Right ventricle myocardium inferior (tissue), 1 donor: ENCODE results near the gene TYW1. TPM values are rescaled to one million over a fixed set of nuclear protein-coding genes. Genes with fewer than 3 reads are reported as not detected.
A peak's percentile ranks its signal among the peaks of the same experiment; 100 is the strongest.
"Not testable (repeated sequence)": the region's sequence is repeated elsewhere in the genome, so short reads cannot be mapped to it uniquely, and the experiment has no call there.

Experiments used
- ATAC-seq: fragments of 200-7000 bp; cut with Tn5 transposase; one replicate; pipeline ENCODE4 v1.9.1; 2020; ENCODE audit warnings: mild to moderate bottlenecking, moderate library complexity
- DNase-seq: peaks from one replicate; pipeline ENCODE4 v3.0.0; 2021; ENCODE audit errors: missing footprints
- intact Hi-C: fragments of 100-400 bp; cut with DNase I; formaldehyde crosslinking; loops from one replicate; pipeline ENCODE4 v1.11.0; 2022
- long read RNA-seq: library from polyadenylated mRNA; unstranded; transcript quantifications from one replicate; pipeline ENCODE4 v2.0.0, GENCODE V29; 2021
- total RNA-seq: library from RNA; stranded (reverse); fragmentation: NEBNext Ultra II Directional; extraction: Animal tissue kit (Norgen Biotek cat#: 25700); gene quantifications from one replicate; pipeline ENCODE4 v1.2.1, GENCODE V29; 2021
- donor health status: DM: no; HTN: yes; CAD: no; lungs with severe emphysema.

The TYW1 gene, protein sequence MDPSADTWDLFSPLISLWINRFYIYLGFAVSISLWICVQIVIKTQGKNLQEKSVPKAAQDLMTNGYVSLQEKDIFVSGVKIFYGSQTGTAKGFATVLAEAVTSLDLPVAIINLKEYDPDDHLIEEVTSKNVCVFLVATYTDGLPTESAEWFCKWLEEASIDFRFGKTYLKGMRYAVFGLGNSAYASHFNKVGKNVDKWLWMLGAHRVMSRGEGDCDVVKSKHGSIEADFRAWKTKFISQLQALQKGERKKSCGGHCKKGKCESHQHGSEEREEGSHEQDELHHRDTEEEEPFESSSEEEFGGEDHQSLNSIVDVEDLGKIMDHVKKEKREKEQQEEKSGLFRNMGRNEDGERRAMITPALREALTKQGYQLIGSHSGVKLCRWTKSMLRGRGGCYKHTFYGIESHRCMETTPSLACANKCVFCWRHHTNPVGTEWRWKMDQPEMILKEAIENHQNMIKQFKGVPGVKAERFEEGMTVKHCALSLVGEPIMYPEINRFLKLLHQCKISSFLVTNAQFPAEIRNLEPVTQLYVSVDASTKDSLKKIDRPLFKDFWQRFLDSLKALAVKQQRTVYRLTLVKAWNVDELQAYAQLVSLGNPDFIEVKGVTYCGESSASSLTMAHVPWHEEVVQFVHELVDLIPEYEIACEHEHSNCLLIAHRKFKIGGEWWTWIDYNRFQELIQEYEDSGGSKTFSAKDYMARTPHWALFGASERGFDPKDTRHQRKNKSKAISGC
- 10.7 TPM for total RNA-seq
- long read RNA-seq, transcript TYW1-201 (16 exons, 3,348 nt): major isoform, 7 of 11 reads
- long read RNA-seq, partial matches to known transcripts: 0 of 11 reads
- long read RNA-seq, other reads (novel, unspliced or antisense): 4 of 11 reads

DNA sequence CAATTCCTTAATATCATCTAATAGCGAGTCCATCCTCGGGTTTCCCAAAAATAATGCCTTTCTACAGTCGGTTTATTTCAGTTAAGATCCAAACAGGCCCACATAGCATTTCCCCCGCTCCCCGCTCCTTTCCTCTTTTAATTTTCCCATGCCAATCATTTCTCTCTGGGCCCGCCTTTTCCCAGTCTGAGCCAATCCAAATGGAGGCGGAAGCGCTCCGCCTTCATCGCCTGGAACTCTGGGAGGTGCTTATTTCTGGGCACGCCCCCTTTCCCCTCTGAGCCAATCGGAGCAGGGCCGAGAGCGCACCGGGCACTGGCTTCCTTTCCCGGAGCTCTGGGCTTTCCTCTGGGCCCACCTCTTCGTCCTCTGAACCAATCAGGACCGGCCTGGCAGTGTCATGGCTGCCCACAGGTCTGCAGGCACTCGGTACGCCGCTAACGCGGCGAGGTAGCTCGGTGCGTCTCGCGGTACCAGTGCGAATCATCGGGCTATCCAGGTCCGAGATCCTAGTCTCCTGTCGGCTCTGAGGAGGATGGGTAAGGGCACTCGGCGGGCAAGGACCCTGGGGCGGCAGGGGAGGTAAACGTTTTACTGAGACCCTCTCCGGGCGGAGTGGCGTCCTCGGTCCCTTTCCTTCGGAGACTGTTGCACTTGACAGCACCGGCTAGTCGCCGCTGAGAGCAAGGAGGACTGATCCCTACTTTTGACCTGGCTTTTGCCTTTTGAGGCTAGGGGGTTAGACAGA is at the start of gene TYW1:
Gene TYW1, plus strand, starts transcription at position 390 of the 748 bp plus-strand sequence. Its CDS starts 146 bp downstream, at position 536.
- peak; percentile 98 for DNase-seq
- peak; percentile 95 for ATAC-seq
- intact Hi-C loops: loop anchor here (5.0 kb wide), 1 partner anchor 154 kb away; no protein-coding TSS in a partner anchor

DNA sequence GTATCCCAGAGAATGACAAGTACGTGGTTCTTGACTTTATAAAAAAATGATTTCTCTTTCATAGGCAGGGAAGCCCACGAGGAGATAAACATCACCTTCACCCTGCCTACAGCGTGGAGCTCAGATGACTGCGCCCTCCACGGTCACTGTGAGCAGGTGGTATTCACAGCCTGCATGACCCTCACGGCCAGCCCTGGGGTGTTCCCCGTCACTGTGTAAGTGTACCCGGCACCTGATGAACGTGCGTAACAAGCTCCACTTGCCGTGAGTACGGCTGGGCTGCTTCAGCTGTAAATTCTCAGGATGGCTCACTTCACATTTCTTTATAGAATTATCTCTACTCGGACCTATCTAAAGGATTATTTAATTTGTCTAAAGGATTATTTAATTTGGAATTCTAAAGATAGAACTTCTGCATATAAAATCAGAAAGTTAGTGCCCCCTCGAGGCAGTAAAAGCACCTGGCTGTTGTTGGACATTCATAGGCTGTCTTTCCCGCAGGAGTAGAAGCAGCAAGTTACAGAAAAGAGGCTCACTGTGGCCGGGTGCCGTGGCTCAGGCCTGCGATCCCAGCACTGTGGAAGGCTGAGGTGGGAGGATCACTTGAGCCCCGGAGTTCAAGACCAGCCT is 48.0 kb upstream of the TYW1 start:
- intact Hi-C loops: no loop called here
- no peak for DNase-seq
- no peak for ATAC-seq

DNA sequence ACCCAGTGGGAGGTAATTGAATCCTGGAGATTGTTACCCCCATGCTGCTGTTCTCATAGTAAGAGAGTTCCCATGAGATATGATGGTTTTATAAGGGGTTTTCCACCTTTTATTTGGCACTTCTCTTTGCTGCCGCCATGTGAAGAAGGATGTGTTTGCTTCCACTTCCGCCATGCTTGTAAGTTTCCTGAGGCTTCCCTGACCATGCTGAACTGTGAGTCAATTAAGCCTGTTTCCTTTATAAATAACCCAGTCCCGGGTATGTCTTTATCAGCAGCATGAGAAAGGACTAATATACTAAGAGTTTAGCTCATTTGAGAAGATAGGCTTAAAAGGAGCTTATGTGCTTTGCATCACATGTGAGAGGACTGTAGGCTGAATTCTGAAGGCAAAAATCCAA is 46.3 kb upstream of the TYW1 start:
- ATAC-seq (no peak), DNase-seq (no peak)
- intact Hi-C loops: no loop called here

DNA sequence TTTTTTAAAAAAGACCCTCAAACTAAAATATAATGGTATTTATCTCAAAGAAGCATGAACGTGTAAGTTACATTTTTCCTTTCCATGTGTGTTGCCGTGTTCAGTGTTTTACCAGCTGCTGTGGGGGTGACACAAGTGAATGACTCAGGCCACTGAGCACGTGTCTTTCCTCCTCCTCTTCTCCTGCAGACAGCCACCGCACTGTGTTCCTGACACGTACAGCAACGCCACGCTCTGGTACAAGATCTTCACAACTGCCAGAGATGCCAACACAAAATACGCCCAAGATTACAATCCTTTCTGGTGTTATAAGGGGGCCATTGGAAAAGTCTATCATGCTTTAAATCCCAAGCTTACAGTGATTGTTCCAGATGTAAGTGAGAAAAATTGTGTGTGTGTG is 45.9 kb upstream of the TYW1 start:
- ATAC-seq: no peak
- no peak for DNase-seq
- intact Hi-C loops: no loop called here

DNA sequence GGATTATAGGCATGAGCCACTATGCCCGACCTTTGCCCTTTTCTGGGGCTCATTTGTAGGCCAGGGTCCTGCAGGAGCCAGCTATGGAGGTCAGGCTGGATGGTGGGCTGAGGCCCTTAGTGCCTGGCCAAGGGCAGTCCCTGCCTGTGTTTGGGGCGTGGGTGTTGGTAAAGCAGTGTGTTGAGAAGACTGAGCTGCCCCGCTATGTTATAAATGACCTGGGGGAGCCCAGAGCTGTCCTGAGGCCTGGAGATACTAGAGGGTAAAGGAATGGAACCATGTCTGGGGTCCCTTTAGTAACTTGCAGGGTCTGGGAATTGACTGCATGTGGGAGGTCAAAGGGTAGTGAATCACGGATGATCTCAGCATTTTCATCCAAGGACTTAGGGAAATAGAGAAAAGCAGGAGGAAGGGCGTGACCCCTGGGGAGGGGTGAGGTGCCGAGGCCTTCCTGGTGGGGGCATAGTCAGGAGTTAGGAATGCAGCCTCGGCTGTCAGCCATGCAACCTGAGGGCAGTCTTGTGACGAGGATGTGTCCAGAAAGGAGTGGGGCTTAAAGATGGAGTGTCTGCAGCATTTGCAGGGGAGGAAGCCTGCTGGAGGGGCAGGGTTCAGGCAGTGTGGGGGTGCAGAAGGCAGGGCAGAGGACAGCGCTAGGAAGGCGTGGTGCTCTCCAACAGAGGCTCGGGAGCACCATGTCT is 44.1 kb upstream of the TYW1 start:
- ATAC-seq (no peak), DNase-seq (no peak)
- intact Hi-C loops: no loop called here

DNA sequence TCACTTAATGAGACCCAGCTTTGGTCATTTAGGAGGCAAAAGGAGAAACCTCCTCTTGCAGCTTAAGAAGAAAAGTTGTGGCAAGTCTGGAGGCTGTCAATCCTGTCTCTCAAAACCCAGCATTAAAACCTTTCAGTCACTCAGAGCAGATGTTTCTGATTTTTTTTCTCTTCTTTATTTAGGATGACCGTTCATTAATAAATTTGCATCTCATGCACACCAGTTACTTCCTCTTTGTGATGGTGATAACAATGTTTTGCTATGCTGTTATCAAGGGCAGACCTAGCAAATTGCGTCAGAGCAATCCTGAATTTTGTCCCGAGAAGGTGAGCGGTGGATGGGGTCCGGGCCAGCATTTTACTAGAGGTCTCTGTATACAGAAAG is 43.6 kb upstream of the TYW1 start:
- no peak for DNase-seq
- intact Hi-C loops: no loop called here
- ATAC-seq: no peak

DNA sequence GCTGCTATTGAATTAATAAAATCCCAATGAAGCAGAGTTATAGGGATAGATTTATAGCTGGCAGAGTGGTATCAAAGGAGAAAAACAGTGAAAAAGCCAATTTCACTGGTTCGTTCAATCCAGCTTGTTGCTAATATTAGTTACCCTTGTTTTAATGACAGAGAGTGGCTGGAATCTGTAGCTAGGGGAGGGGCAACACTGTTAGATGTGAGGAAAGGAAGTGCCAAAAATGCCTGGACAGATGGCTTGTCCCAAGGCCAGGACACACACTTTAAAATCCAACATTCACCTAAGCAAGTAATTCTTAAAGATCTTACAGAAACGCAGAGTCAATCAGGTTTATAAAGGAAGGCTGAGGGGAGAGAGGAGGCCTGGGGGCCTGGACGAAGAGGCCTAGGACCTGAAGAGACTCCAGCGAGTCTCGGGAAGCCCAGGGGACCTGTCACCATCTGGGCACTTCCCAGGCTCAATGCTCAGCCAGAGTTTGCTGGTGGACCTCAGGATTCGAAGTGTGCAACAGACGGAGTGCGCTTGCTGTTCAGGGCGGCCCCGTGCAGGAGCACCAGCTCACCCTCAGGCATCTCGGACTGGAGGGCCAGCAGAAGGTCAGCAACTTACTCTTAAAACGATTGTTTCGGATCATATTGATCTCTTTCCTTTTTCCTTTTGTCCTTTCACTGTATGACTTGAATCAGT is 38.9 kb upstream of the TYW1 start:
- ATAC-seq (no peak), DNase-seq (no peak)
- intact Hi-C loops: no loop called here

DNA sequence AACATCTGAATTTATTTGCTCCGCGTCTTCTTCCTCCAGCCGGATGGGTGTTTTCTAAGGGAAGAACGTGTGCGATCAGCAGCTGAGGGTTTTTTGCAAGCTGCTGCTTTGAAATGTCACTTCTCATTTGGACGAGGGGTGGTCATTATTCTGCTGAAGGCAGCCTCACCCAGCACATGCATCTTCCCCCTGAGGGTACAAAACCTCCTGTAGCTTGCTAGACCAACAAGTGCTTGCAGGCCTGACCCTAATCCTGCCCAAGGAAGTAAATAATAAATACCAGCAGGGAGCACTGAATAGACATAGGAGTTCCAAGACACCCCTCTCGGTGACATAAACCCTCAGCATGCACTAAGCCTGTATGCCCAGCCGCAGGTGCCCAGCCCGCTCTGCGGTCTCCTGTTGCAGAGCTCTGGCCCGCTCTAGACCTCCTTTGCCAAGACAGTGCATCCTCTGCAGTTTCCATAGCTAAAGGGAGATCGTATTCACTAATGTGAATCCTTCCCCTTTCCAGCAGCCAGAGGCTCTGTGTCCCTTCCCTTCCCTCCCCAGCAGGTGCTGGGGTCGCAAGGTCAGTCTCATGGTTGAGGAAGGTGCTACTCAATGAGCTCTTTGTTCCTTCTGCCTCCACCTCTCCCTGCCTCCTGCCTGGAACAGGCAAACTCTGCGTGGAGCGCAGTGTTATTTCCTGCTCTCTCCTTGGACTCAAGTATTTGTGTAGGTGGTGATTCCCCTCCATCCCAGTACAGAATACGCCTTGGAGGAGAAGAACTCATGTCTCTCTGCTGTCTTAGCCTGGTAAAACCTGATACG is 37.9 kb upstream of the TYW1 start:
- intact Hi-C loops: no loop called here
- no peak for ATAC-seq
- DNase-seq: no peak

DNA sequence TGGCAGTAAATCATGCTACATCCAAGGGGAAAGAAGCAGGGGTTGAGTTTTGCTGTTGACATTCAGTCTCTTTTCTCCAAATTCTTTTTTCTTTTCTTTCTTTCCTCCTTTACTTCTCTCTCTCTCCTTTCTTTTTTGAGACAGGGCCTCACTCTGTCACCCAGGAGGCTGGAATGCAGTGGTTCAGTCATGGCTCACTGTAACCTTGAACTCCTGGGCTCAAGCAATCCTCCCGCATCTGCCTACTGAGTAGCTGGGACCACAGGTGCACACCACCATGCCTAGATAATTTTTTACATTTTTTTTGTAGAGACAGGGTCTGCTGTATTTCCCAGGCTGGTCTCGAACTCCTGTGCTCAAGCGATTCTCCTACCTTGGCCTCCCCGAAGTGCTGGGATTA is 36.4 kb upstream of the TYW1 start:
- DNase-seq: no peak
- ATAC-seq: no peak
- intact Hi-C loops: no loop called here

DNA sequence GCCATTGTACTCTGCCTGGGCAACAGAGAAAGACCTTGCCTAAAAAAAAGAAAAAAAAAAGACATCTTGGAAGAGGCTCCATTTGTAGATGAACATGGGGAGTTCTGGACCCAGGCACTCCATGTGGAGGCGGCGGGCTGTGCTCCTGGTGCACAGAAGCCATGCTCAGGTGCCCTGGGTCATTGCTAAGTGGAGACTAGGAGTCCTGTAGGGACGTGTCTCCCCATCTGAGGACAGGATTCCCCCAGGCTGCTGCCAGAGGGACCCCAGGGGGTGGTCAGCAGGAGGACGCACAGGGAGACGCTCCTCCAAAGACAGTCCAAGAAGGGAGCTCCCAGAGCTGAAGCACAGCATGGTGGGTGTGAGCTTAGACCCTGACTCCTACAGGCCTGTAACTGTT is 35.5 kb upstream of the TYW1 start:
- DNase-seq (no peak), ATAC-seq (no peak)
- intact Hi-C loops: no loop called here

DNA sequence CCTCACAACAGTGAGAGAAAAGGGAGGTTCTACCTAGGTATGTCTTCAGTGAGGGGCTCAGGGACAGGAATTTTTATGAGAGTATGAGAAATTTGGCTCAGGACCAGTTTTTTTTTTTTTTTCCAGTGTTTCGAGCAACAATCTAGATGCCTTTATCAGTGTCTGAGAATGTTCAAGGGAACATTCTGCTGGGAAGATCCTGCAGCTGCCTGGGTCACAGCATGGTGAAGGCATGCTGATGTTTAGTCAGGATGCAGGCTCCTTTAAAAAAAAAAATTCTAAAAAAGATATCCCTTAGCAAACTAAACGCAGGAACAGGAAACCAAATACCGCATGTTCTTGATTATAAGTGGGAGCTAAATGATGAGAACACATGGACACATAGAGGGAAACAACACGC is 32.2 kb upstream of the TYW1 start:
- DNase-seq (no peak), ATAC-seq (no peak)
- intact Hi-C loops: no loop called here

DNA sequence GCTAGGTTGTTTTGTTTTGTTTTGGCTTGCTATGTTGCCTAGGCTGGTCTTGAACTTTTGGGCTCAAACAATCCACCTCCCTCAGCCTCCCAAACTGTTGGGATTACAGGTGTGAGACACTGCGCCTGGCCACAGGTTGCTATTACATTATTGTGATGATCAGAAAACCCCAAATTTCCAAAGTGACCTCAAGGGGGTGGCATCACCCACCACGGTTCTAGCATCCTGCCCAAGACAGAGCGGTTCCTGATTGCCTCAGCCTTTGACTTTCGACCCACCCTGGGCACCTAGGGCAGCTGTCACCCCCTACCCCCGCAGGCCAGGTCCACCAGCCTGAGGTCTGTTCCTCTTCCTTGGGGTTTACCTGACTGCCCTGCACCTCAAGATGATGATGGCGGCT is 29.6 kb upstream of the TYW1 start:
- DNase-seq (no peak), ATAC-seq (no peak)
- intact Hi-C loops: no loop called here

DNA sequence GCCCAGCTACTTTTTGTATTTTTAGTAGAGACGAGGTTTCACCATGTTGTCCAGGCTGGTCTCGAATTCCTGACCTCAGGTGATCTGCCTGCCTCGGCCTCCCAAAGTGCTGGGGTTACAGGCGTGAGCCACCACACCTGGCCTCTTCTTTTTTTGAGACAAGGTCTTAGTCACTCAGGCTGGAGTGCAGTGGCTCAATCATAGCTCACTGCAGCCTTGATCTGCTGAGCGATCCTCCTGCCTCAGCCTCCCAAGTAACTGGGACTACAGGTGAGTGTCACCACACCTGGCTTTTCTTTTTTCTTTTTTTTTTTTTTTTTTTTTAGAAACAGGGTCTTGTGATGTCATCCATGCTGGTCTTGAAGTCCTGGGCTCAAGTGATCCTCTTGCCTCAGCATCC is 27.6 kb upstream of the TYW1 start:
- ATAC-seq, DNase-seq, intact Hi-C loops: not testable (repeated sequence)

DNA sequence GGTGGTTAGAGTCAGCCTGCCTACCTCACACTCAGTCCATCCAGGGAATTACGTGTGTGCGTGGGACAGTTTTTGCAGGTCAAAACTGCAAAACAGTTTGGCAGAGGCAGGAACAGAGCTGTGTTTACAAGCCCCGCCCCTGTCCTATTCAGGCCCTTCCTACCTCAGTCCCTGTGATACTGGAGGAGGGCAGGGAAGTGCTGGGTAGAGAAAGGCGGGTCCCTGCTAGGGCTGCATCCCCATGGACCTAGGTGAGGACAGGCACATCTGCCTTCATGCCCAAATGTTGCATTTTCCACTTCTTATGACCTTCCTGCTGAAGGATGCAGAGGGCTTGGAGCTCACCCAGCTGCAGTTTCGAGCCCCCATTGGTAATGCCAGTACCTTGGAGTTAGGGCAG is 26.3 kb upstream of the TYW1 start:
- intact Hi-C loops: no loop called here
- ATAC-seq: no peak
- DNase-seq: no peak

DNA sequence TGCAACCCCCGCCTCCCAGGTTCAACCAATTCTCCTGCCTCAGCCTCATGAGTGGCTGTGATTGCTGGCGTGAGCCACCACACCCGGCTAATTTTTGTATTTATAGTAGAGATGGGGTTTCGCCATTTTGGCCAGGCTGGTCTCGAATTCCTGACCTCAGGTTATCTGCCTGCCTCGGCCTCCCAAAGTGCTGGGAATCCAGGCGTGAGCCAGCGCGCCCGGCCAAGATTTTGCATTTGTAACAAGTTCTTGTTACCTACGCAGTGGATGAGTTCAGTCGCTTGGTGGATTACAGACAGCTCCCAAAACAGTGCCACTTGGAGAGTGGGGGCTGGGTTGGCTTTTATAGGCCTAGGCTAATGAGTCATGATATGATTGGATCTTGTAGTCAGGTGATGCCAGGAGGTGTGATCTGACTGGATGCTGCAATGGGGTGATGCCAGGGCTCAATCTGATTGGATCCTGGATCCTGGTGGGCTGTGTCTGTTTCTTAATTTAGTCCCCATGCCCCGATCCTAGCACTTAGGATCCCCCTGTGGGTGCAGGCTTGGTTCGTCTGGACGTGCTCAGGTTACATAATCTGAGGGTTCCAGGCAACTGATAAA is 21.5 kb upstream of the TYW1 start:
- ATAC-seq (no peak), DNase-seq (no peak)
- intact Hi-C loops: no loop called here

DNA sequence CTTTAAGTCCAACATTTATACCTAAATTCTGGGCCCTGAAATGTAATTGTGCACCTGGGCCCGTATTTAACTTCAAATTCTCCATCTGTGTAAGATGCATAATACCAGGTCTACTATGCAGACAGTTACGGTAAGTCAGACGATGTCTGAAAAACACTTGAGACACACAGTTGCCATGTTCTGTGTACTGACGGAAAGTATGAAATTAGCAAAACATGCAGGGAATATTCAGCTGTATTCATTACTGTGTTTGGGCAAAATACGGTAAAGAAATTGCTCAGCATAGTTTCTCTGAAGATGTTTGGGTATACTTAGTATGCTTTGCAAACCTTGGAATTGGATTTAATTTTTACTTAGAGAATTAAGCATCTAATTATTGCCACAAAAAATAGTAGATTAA is 18.3 kb upstream of the TYW1 start:
- intact Hi-C loops, DNase-seq, ATAC-seq: not testable (repeated sequence)

DNA sequence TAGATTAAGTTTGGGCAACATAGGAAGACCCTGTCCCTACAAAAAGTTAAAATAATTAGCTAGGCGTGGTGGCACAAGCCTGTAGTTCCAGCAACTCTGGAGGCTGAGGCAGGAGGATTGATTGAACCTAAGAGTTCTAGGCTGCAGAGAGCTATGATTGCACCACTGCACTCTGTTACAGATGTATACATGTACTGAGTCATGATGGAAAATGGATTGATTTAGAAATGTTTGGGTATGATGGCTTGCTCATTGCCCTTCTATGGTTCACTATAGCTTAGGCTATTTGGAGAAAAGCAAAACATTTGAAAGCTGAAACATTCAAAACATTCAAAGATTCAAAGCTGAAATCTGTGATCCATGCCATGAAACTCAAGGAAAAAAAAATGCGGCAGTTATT is 17.6 kb upstream of the TYW1 start:
- intact Hi-C loops, ATAC-seq, DNase-seq: not testable (repeated sequence)
